ENCODE measurements around the gene ENPP1.

GRCh38 chr6:131846023-131846663 lies 38.3 kb downstream of the ENPP1 start:
- TF ChIP-seq, protein P1, sequence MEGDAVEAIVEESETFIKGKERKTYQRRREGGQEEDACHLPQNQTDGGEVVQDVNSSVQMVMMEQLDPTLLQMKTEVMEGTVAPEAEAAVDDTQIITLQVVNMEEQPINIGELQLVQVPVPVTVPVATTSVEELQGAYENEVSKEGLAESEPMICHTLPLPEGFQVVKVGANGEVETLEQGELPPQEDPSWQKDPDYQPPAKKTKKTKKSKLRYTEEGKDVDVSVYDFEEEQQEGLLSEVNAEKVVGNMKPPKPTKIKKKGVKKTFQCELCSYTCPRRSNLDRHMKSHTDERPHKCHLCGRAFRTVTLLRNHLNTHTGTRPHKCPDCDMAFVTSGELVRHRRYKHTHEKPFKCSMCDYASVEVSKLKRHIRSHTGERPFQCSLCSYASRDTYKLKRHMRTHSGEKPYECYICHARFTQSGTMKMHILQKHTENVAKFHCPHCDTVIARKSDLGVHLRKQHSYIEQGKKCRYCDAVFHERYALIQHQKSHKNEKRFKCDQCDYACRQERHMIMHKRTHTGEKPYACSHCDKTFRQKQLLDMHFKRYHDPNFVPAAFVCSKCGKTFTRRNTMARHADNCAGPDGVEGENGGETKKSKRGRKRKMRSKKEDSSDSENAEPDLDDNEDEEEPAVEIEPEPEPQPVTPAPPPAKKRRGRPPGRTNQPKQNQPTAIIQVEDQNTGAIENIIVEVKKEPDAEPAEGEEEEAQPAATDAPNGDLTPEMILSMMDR (IDR thresholded peaks at IDR 0.05): no peak
- no peak for TF ChIP-seq POLR2A (IDR thresholded peaks at IDR 0.05)

Measured in uterus (tissue), 2 donors.